GM23338 (cell line): ENCODE results near the gene GPALPP1. TPM values are rescaled to one million over a fixed set of nuclear protein-coding genes. Genes with fewer than 3 reads are reported as not detected.

ENCODE experiments used
- ATAC-seq: fragments of 200-7000 bp; cut with Tn5 transposase; 3 replicates; pipeline ENCODE4 v1.9.1; 2020
- DNase-seq: peaks from one replicate; pipeline ENCODE4 v3.0.0-alpha.2; 2015; ENCODE audit warnings: low spot score
- H2AFZ ChIP-seq: fragments of 200-600 bp; sonication (generic); 2 replicates; pipeline ENCODE4 v1.8.0; 2016; ENCODE audit warnings: antibody characterized with exemption, mild to moderate bottlenecking, moderate library complexity
- H3F3A ChIP-seq: fragments of 200-600 bp; sonication (generic); replicated peaks from 2 replicates; pipeline ENCODE4 v1.8.0; 2017; ENCODE audit warnings: antibody characterized with exemption, mixed run types, low read depth
- H3K27ac ChIP-seq: fragments of 200-600 bp; sonication (generic); 2 replicates; pipeline ENCODE4 v1.6.1; 2016; ENCODE audit warnings: low read depth
- H3K27me3 ChIP-seq: fragments of 200-600 bp; sonication (generic); 2 replicates; pipeline ENCODE4 v1.8.0; 2016; ENCODE audit warnings: mild to moderate bottlenecking, mixed run types, moderate library complexity; ENCODE audit not compliant: insufficient read depth
- H3K36me3 ChIP-seq: fragments of 200-600 bp; sonication (generic); 2 replicates; pipeline ENCODE4 v1.8.0; 2016; ENCODE audit warnings: mild to moderate bottlenecking; ENCODE audit not compliant: insufficient read depth
- H3K4me1 ChIP-seq: fragments of 200-600 bp; sonication (generic); 2 replicates; pipeline ENCODE4 v1.8.0; 2016; ENCODE audit warnings: mild to moderate bottlenecking, moderate library complexity; ENCODE audit not compliant: insufficient read depth
- H3K4me2 ChIP-seq: fragments of 200-600 bp; sonication (generic); 2 replicates; pipeline ENCODE4 v1.7.1; 2017; ENCODE audit warnings: mixed run types
- H3K4me3 ChIP-seq: fragments of 200-600 bp; sonication (generic); 2 replicates; pipeline ENCODE4 v1.6.1; 2016; ENCODE audit warnings: mixed run types
- H3K79me2 ChIP-seq: fragments of 200-600 bp; sonication (generic); replicated peaks from 2 replicates; pipeline ENCODE4 v1.8.0; 2017; ENCODE audit warnings: mild to moderate bottlenecking; ENCODE audit not compliant: insufficient read depth
- H3K9me2 ChIP-seq: fragments of 200-600 bp; sonication (generic); 2 replicates; pipeline ENCODE4 v1.8.0; 2017; ENCODE audit not compliant: insufficient read depth
- H4K20me1 ChIP-seq: fragments of 200-600 bp; sonication (generic); replicated peaks from 2 replicates; pipeline ENCODE4 v1.8.0; 2017; ENCODE audit warnings: mild to moderate bottlenecking; ENCODE audit not compliant: insufficient read depth
- H3K27ac Mint-ChIP-seq: 2 replicates; pipeline ENCODE4 v1.8.0; 2020; ENCODE audit warnings: inconsistent platforms, mild to moderate bottlenecking, moderate library complexity, mixed read lengths
- H3K27me3 Mint-ChIP-seq: 3 replicates; pipeline ENCODE4 v1.8.0; 2022; ENCODE audit warnings: low read depth, mild to moderate bottlenecking, moderate library complexity, mixed read lengths, inconsistent platforms; ENCODE audit not compliant: insufficient read depth, poor library complexity
- H3K36me3 Mint-ChIP-seq: 3 replicates; pipeline ENCODE4 v1.8.0; 2021; ENCODE audit warnings: low read depth, mild to moderate bottlenecking, inconsistent platforms, moderate library complexity, mixed read lengths
- H3K4me1 Mint-ChIP-seq: 3 replicates; pipeline ENCODE4 v1.8.0; 2020; ENCODE audit warnings: mild to moderate bottlenecking, inconsistent platforms, mixed read lengths
- H3K4me3 Mint-ChIP-seq: 3 replicates; pipeline ENCODE4 v1.8.0; 2021; ENCODE audit warnings: moderate library complexity, mild to moderate bottlenecking, inconsistent platforms, mixed read lengths
- H3K9me3 Mint-ChIP-seq: 3 replicates; pipeline ENCODE4 v1.8.0; 2020; ENCODE audit warnings: moderate library complexity, mild to moderate bottlenecking, inconsistent platforms, mixed read lengths
- CREB1 ChIP-seq: fragments of 250-450 bp; sonication (Bioruptor Pico); IDR thresholded peaks from 2 replicates; pipeline ENCODE4 v1.5.0; 2020; ENCODE audit warnings: low read depth, mild to moderate bottlenecking, moderate library complexity
- CTCF ChIP-seq, 2 experiments: fragments of 200-600 bp in 1 of 2; sonication (generic) in 1 of 2; conservative IDR thresholded peaks; 2 replicates each; pipeline versions ENCODE4 v1.5.1 to v1.6.1; 2016 to 2017; ENCODE audit warnings: antibody characterized with exemption in 2 of 2, low read depth in 2 of 2, mild to moderate bottlenecking in 2 of 2, moderate library complexity in 1 of 2
- EZH2 ChIP-seq: fragments of 200-600 bp; sonication (generic); IDR thresholded peaks from one replicate; pipeline ENCODE4 v1.8.0; 2017; ENCODE audit warnings: antibody characterized with exemption, mild to moderate bottlenecking, low read depth; ENCODE audit not compliant: unreplicated experiment
- EZH2phosphoT487 ChIP-seq: fragments of 200-600 bp; sonication (generic); IDR thresholded peaks from one replicate; pipeline ENCODE4 v1.8.1; 2018; ENCODE audit warnings: antibody characterized with exemption; ENCODE audit not compliant: unreplicated experiment
- JUNB ChIP-seq: IDR thresholded peaks from one replicate; pipeline ENCODE4 v1.6.1; 2016; ENCODE audit warnings: antibody characterized with exemption; ENCODE audit not compliant: unreplicated experiment
- NANOG ChIP-seq: IDR thresholded peaks from 2 replicates; pipeline ENCODE4 v1.6.1; 2016; ENCODE audit warnings: antibody characterized with exemption, borderline replicate concordance
- POLR2AphosphoS5 ChIP-seq: IDR thresholded peaks from 2 replicates; pipeline ENCODE4 v1.6.1; 2016; ENCODE audit warnings: antibody characterized with exemption, low read depth
- REST ChIP-seq: IDR thresholded peaks from one replicate; pipeline ENCODE4 v1.6.1; 2018; ENCODE audit warnings: antibody characterized with exemption; ENCODE audit not compliant: unreplicated experiment
- STAT1 ChIP-seq: IDR thresholded peaks from one replicate; pipeline ENCODE4 v1.6.1; 2016; ENCODE audit warnings: antibody characterized with exemption; ENCODE audit not compliant: unreplicated experiment
- ZNF114 ChIP-seq: fragments of 250-450 bp; sonication (Bioruptor Pico); IDR thresholded peaks from 2 replicates; pipeline ENCODE4 v1.5.0; 2020; ENCODE audit warnings: mild to moderate bottlenecking, moderate library complexity
- ZNF331 ChIP-seq: fragments of 250-450 bp; sonication (Bioruptor Pico); IDR thresholded peaks from 2 replicates; pipeline ENCODE4 v1.5.0; 2020; ENCODE audit warnings: low read depth, mild to moderate bottlenecking, moderate library complexity
- polyA plus RNA-seq: library from polyadenylated mRNA; unstranded; fragments of >200 nt; fragmentation: Nextera tagmentation; extraction: Ambion mirVana; gene quantifications from 2 replicates; pipeline ENCODE4 v1.2.1, GENCODE V29; 2016
- total RNA-seq: library from RNA; depleted of rRNA; stranded (reverse); fragments of >200 nt; shearing (Covaris generic); gene quantifications from 2 replicates; pipeline ENCODE4 v1.2.3, GENCODE V29; 2014
- TF ChIP-seq, protein P1 (sequence below): fragments of 250-450 bp; sonication (Bioruptor Pico); IDR thresholded peaks from 2 replicates; pipeline ENCODE4 v1.5.0; 2020; ENCODE audit warnings: mild to moderate bottlenecking, moderate library complexity
- TF ChIP-seq, protein P2 (sequence below): IDR thresholded peaks from 2 replicates; pipeline ENCODE4 v1.6.1; 2016; ENCODE audit warnings: antibody characterized with exemption

GPALPP1 gene
- total and polyA plus RNA-seq, 2 experiments from 2014 or later: 31.3 to 35.8 TPM

- TF ChIP-seq JUNB (no peak), ZNF331 (CRISPR knock-in tag) (no peak), CTCF (conservative IDR thresholded peaks at IDR 0.05; ENCODE audit: low read depth in 2 of 2) (no peak), ZNF114 (no peak), CREB1 (CRISPR knock-in tag) (no peak), EZH2 (no peak), EZH2phosphoT487 (no peak), REST (no peak), NANOG (no peak), POLR2AphosphoS5 (no peak), STAT1 (no peak)
- TF ChIP-seq, protein P1, sequence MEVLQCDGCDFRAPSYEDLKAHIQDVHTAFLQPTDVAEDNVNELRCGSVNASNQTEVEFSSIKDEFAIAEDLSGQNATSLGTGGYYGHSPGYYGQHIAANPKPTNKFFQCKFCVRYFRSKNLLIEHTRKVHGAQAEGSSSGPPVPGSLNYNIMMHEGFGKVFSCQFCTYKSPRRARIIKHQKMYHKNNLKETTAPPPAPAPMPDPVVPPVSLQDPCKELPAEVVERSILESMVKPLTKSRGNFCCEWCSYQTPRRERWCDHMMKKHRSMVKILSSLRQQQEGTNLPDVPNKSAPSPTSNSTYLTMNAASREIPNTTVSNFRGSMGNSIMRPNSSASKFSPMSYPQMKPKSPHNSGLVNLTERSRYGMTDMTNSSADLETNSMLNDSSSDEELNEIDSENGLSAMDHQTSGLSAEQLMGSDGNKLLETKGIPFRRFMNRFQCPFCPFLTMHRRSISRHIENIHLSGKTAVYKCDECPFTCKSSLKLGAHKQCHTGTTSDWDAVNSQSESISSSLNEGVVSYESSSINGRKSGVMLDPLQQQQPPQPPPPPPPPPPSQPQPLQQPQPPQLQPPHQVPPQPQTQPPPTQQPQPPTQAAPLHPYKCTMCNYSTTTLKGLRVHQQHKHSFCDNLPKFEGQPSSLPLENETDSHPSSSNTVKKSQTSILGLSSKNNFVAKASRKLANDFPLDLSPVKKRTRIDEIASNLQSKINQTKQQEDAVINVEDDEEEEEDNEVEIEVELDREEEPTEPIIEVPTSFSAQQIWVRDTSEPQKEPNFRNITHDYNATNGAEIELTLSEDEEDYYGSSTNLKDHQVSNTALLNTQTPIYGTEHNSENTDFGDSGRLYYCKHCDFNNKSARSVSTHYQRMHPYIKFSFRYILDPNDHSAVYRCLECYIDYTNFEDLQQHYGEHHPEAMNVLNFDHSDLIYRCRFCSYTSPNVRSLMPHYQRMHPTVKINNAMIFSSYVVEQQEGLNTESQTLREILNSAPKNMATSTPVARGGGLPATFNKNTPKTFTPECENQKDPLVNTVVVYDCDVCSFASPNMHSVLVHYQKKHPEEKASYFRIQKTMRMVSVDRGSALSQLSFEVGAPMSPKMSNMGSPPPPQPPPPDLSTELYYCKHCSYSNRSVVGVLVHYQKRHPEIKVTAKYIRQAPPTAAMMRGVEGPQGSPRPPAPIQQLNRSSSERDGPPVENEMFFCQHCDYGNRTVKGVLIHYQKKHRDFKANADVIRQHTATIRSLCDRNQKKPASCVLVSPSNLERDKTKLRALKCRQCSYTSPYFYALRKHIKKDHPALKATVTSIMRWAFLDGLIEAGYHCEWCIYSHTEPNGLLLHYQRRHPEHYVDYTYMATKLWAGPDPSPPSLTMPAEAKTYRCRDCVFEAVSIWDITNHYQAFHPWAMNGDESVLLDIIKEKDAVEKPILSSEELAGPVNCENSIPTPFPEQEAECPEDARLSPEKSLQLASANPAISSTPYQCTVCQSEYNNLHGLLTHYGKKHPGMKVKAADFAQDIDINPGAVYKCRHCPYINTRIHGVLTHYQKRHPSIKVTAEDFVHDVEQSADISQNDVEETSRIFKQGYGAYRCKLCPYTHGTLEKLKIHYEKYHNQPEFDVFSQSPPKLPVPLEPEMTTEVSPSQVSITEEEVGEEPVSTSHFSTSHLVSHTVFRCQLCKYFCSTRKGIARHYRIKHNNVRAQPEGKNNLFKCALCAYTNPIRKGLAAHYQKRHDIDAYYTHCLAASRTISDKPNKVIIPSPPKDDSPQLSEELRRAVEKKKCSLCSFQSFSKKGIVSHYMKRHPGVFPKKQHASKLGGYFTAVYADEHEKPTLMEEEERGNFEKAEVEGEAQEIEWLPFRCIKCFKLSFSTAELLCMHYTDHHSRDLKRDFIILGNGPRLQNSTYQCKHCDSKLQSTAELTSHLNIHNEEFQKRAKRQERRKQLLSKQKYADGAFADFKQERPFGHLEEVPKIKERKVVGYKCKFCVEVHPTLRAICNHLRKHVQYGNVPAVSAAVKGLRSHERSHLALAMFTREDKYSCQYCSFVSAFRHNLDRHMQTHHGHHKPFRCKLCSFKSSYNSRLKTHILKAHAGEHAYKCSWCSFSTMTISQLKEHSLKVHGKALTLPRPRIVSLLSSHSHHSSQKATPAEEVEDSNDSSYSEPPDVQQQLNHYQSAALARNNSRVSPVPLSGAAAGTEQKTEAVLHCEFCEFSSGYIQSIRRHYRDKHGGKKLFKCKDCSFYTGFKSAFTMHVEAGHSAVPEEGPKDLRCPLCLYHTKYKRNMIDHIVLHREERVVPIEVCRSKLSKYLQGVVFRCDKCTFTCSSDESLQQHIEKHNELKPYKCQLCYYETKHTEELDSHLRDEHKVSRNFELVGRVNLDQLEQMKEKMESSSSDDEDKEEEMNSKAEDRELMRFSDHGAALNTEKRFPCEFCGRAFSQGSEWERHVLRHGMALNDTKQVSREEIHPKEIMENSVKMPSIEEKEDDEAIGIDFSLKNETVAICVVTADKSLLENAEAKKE (CRISPR knock-in tag): no peak
- TF ChIP-seq, protein P2, sequence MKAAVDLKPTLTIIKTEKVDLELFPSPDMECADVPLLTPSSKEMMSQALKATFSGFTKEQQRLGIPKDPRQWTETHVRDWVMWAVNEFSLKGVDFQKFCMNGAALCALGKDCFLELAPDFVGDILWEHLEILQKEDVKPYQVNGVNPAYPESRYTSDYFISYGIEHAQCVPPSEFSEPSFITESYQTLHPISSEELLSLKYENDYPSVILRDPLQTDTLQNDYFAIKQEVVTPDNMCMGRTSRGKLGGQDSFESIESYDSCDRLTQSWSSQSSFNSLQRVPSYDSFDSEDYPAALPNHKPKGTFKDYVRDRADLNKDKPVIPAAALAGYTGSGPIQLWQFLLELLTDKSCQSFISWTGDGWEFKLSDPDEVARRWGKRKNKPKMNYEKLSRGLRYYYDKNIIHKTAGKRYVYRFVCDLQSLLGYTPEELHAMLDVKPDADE: no peak
- H3K9me2 ChIP-seq: no peaks in the 10 kb centered on the region
- H3K36me3 Mint-ChIP-seq: no peaks in the 10 kb centered on the region
- H3K27me3 ChIP-seq: no peaks in the 10 kb centered on the region
- ATAC-seq (no peak), DNase-seq (no peak)
- H4K20me1 ChIP-seq: no peaks in the 10 kb centered on the region
- H3K9me3 Mint-ChIP-seq: no peaks in the 10 kb centered on the region
- no peak overlapping the region for H3K4me3 Mint-ChIP-seq
- no peak overlapping the region for H3K27ac Mint-ChIP-seq
- H3K27me3 Mint-ChIP-seq: no peaks in the 10 kb centered on the region
- no peak overlapping the region for H3K4me3 ChIP-seq
- H3K4me1 ChIP-seq: no peaks in the 10 kb centered on the region
- H3F3A ChIP-seq: no peaks in the 10 kb centered on the region
- no peaks in the 10 kb centered on the region for H3K36me3 ChIP-seq
- no peaks in the 10 kb centered on the region for H3K79me2 ChIP-seq
- no peak overlapping the region for H3K4me2 ChIP-seq
- H3K27ac ChIP-seq: no peak overlapping the region
- H3K4me1 Mint-ChIP-seq: no peaks in the 10 kb centered on the region
- H2AFZ ChIP-seq: no peak overlapping the region
These were observed 70.7 kb downstream of the GPALPP1 start for GRCh38 chr13:45060062-45060461.
